Liver (tissue), 2 donors: ENCODE results near the gene GAN.

ENCODE experiments used
- CTCF ChIP-seq: fragments of 150-350 bp; IDR thresholded peaks from 2 replicates; pipeline ENCODE4 v1.5.1; 2017; ENCODE audit warnings: improper control_type of control experiment, low read depth, low read length; ENCODE audit not compliant: missing input control
- TF ChIP-seq, protein P1 (sequence below): IDR thresholded peaks from 2 replicates; pipeline ENCODE4 v1.6.1; 2016; ENCODE audit warnings: antibody characterized with exemption, mild to moderate bottlenecking
- donor health status: healthy.

GRCh38 chr16:81276323-81276722 lies 38.4 kb upstream of the GAN start:
- TF ChIP-seq CTCF = no peak
- TF ChIP-seq, protein P1, sequence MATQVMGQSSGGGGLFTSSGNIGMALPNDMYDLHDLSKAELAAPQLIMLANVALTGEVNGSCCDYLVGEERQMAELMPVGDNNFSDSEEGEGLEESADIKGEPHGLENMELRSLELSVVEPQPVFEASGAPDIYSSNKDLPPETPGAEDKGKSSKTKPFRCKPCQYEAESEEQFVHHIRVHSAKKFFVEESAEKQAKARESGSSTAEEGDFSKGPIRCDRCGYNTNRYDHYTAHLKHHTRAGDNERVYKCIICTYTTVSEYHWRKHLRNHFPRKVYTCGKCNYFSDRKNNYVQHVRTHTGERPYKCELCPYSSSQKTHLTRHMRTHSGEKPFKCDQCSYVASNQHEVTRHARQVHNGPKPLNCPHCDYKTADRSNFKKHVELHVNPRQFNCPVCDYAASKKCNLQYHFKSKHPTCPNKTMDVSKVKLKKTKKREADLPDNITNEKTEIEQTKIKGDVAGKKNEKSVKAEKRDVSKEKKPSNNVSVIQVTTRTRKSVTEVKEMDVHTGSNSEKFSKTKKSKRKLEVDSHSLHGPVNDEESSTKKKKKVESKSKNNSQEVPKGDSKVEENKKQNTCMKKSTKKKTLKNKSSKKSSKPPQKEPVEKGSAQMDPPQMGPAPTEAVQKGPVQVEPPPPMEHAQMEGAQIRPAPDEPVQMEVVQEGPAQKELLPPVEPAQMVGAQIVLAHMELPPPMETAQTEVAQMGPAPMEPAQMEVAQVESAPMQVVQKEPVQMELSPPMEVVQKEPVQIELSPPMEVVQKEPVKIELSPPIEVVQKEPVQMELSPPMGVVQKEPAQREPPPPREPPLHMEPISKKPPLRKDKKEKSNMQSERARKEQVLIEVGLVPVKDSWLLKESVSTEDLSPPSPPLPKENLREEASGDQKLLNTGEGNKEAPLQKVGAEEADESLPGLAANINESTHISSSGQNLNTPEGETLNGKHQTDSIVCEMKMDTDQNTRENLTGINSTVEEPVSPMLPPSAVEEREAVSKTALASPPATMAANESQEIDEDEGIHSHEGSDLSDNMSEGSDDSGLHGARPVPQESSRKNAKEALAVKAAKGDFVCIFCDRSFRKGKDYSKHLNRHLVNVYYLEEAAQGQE = no peak
